Activated T-helper 2 cell treated with anti-CD3 and anti-CD28 coated beads, Interferon-gamma antibody, Interleukin-2, Interleukin-4, amounts not matched to agents 10 μg/mL and 5 μg/mL and 100 μg/mL, durations not matched to agents 14 hours and 24 hours and 36 hours (primary cell): ENCODE results near the gene ITPR3. TPM values are rescaled to one million over a fixed set of nuclear protein-coding genes. Genes with fewer than 3 reads are reported as not detected.

Experiments used
- DNase-seq: peaks from one replicate; pipeline ENCODE4 v3.0.0; 2021; ENCODE audit warnings: low spot score
- H3K27ac Mint-ChIP-seq: one replicate; pipeline ENCODE4 v1.8.0; 2021; ENCODE audit warnings: mixed read lengths
- H3K27me3 Mint-ChIP-seq: one replicate; pipeline ENCODE4 v1.8.0; 2021; ENCODE audit warnings: low read depth, mixed read lengths
- H3K36me3 Mint-ChIP-seq: one replicate; pipeline ENCODE4 v1.8.0; 2021; ENCODE audit warnings: low read depth, mixed read lengths
- H3K4me1 Mint-ChIP-seq: one replicate; pipeline ENCODE4 v1.8.0; 2021; ENCODE audit warnings: low read depth, mixed read lengths
- H3K4me3 Mint-ChIP-seq: one replicate; pipeline ENCODE4 v1.8.0; 2021; ENCODE audit warnings: low read depth, mild to moderate bottlenecking, moderate library complexity, mixed read lengths
- H3K9me3 Mint-ChIP-seq: one replicate; pipeline ENCODE4 v1.8.0; 2021; ENCODE audit warnings: mixed read lengths
- intact Hi-C: fragments of 100-400 bp; cut with micrococcal nuclease; formaldehyde crosslinking; loops from one replicate; pipeline ENCODE4 v1.15.1; 2023
- total RNA-seq: library from RNA; stranded (reverse); gene quantifications from 2 replicates; pipeline ENCODE4 v1.2.3, GENCODE V29; 2022

ITPR3 gene
- total RNA-seq, 1 donor from 2014 or later = 41.7 TPM

- DNase-seq = no peak
- Mint-ChIP-seq H3K4me3 (no peak overlapping the region), H3K27me3 (no peaks in the 10 kb centered on the region), H3K9me3 (no peaks in the 10 kb centered on the region), H3K4me1 (no peaks in the 10 kb centered on the region), H3K27ac (no peak overlapping the region), H3K36me3 (peaks cover 12% of the 10 kb centered on the region)
- intact Hi-C loops = no loop called here
Observed at GRCh38 chr6:33661106-33661838, 40.1 kb downstream of the ITPR3 start.

- Mint-ChIP-seq H3K27ac (no peak overlapping the region), H3K4me3 (no peak overlapping the region), H3K4me1 (no peaks in the 10 kb centered on the region), H3K27me3 (no peaks in the 10 kb centered on the region), H3K9me3 (no peaks in the 10 kb centered on the region), H3K36me3 (peaks cover 17% of the 10 kb centered on the region)
- intact Hi-C loops = no loop called here
- DNase-seq = no peak
Observed at GRCh38 chr6:33662318-33662717, 41.2 kb downstream of the ITPR3 start.

DNA sequence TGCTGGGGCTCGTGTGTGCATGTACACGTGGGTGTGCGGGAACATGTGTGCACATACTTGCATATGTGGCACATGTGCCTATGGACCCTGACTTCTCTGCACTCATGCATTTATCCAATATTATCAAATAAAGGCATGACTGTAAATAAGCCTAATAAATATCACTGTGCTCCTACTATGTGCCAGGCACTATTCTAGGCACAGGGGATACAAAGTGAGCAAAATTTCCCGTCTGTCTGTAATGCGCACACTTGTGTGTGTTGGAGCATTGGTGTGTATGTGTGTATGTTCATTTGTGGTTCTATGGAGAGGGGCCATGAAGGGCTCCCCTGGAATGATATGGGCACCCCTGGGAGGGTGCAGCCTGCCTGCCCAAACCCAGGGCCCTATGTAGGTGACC, 41.9 kb downstream of the ITPR3 start:
- Mint-ChIP-seq H3K27ac (no peak overlapping the region), H3K36me3 (peaks cover 17% of the 10 kb centered on the region), H3K9me3 (no peaks in the 10 kb centered on the region), H3K27me3 (no peaks in the 10 kb centered on the region), H3K4me3 (no peak overlapping the region), H3K4me1 (no peaks in the 10 kb centered on the region)
- intact Hi-C loops = no loop called here
- no peak for DNase-seq

GRCh38 chr6:33663727-33664449, 42.8 kb downstream of the ITPR3 start:
- intact Hi-C loops = no loop called here
- Mint-ChIP-seq H3K4me1 (peaks cover 4% of the 10 kb centered on the region), H3K27ac (no peak overlapping the region), H3K36me3 (peaks cover 26% of the 10 kb centered on the region), H3K4me3 (no peak overlapping the region), H3K27me3 (no peaks in the 10 kb centered on the region), H3K9me3 (no peaks in the 10 kb centered on the region)
- no peak for DNase-seq

GRCh38 chr6:33664506-33665057, 43.5 kb downstream of the ITPR3 start:
- no peak overlapping the region for H3K27ac Mint-ChIP-seq

GRCh38 chr6:33665957-33666356, 44.8 kb downstream of the ITPR3 start:
- intact Hi-C loops = no loop called here

More at GRCh38 chr6:33664506-33665057, 43.5 kb downstream of the ITPR3 start:
- intact Hi-C loops = no loop called here
- DNase-seq = no peak
- H3K9me3 Mint-ChIP-seq = no peaks in the 10 kb centered on the region
- H3K27me3 Mint-ChIP-seq = no peaks in the 10 kb centered on the region
- peaks cover 33% of the 10 kb centered on the region for H3K36me3 Mint-ChIP-seq
- no peak overlapping the region for H3K4me3 Mint-ChIP-seq
- peaks cover 6% of the 10 kb centered on the region for H3K4me1 Mint-ChIP-seq

DNA sequence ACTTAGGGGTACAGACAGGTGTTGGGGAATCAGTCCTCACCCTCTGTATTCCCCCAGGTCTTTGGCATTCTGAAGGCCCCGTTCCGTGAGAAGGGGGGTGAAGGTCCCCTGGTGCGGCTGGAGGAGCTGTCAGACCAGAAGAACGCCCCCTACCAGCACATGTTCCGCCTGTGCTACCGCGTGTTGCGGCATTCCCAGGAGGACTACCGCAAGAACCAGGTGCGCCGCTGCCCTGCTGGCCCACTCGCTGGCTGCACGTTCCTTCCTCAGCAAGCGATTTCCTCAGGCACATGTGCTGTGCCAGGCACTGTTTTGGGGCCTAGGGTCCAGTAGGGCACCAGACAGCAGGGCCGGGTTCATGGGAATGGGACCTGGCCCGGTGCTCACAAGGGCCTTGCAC, 46.0 kb downstream of the ITPR3 start:
- Mint-ChIP-seq H3K9me3 (no peaks in the 10 kb centered on the region), H3K4me1 (peaks cover 7% of the 10 kb centered on the region), H3K27ac (no peak overlapping the region), H3K27me3 (no peaks in the 10 kb centered on the region), H3K36me3 (peaks cover 55% of the 10 kb centered on the region), H3K4me3 (no peak overlapping the region)
- intact Hi-C loops = no loop called here
- DNase-seq = no peak

More at GRCh38 chr6:33665957-33666356, 44.8 kb downstream of the ITPR3 start:
- DNase-seq = no peak
- peaks cover 46% of the 10 kb centered on the region for H3K36me3 Mint-ChIP-seq
- no peaks in the 10 kb centered on the region for H3K27me3 Mint-ChIP-seq
- no peak overlapping the region for H3K4me3 Mint-ChIP-seq
- H3K4me1 Mint-ChIP-seq = peaks cover 7% of the 10 kb centered on the region
- H3K9me3 Mint-ChIP-seq = no peaks in the 10 kb centered on the region
- no peak overlapping the region for H3K27ac Mint-ChIP-seq

GRCh38 chr6:33667776-33668175, 46.7 kb downstream of the ITPR3 start:
- DNase-seq = no peak
- Mint-ChIP-seq H3K27me3 (no peaks in the 10 kb centered on the region), H3K27ac (no peak overlapping the region), H3K4me3 (no peak overlapping the region), H3K4me1 (peaks cover 7% of the 10 kb centered on the region), H3K36me3 (peaks cover 55% of the 10 kb centered on the region), H3K9me3 (no peaks in the 10 kb centered on the region)
- intact Hi-C loops = no loop called here

DNA sequence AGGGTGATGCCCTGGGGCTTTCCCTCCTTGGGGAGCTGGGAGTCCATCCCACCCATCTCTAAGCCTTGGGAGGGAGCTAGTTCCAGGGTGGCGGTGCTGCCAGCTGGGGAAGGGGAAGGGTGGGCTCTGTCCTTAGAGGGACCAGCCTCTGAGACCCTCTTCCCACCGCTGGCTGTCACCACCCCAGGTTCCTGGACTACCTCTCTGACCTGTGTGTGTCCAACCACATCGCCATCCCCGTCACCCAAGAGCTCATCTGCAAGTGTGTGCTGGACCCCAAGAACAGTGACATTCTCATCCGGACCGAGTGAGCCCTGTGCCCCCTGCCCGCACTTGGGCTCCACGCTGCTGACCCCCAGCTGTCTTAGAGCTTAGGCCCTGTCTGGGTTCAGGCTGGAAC, 47.2 kb downstream of the ITPR3 start:
- Mint-ChIP-seq H3K27ac (no peak overlapping the region), H3K36me3 (peaks cover 56% of the 10 kb centered on the region), H3K27me3 (no peaks in the 10 kb centered on the region), H3K9me3 (no peaks in the 10 kb centered on the region), H3K4me1 (peaks cover 7% of the 10 kb centered on the region), H3K4me3 (no peak overlapping the region)
- intact Hi-C loops = no loop called here
- DNase-seq = no peak

GRCh38 chr6:33668914-33669313, 47.8 kb downstream of the ITPR3 start:
- intact Hi-C loops = no loop called here
- Mint-ChIP-seq H3K4me3 (no peak overlapping the region), H3K27me3 (no peaks in the 10 kb centered on the region), H3K4me1 (peaks cover 7% of the 10 kb centered on the region), H3K36me3 (peaks cover 59% of the 10 kb centered on the region), H3K27ac (no peak overlapping the region), H3K9me3 (no peaks in the 10 kb centered on the region)
- DNase-seq = peak; percentile 63

GRCh38 chr6:33670086-33670660, 49.1 kb downstream of the ITPR3 start:
- DNase-seq = no peak
- Mint-ChIP-seq H3K27ac (no peak overlapping the region), H3K9me3 (no peaks in the 10 kb centered on the region), H3K4me3 (no peak overlapping the region), H3K4me1 (peaks cover 7% of the 10 kb centered on the region), H3K36me3 (peaks cover 60% of the 10 kb centered on the region), H3K27me3 (no peaks in the 10 kb centered on the region)
- intact Hi-C loops = no loop called here

DNA sequence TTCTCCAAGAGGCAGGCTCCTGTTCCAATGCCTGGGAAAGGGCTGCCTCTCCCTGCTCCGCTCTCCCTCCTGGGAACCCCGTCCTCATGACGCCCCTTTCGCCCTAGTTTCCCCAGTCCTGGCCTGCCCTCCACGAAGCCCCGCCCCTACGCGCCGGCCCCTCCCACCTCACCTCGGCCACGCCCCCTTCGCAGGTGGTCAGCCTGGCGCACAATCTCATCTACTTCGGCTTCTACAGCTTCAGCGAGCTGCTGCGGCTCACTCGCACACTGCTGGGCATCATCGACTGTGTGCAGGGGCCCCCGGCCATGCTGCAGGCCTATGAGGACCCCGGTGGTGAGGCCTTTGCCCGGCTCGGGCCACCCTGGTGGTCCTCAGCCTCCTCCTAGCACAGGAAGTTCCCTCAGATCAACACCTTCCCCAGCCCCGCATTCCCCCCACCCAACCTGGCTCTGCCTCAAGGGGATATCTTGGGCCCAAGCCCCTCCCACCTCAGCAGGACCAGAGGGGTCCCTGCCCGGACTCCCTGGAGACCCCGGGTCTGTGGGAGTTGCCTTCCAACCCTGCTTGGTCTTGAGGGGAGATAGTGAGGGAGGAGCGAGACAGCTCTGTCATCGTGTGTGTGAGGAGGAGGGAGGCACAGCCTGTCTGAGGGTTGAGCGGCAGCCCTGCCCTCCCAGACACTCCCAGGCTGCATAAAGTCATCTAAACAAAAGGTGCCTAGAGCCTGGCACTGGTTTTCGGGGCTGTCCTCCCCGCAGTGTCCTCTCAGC, 50.0 kb downstream of the ITPR3 start:
- Mint-ChIP-seq H3K27me3 (no peaks in the 10 kb centered on the region), H3K27ac (no peak overlapping the region), H3K9me3 (no peaks in the 10 kb centered on the region), H3K4me1 (peaks cover 7% of the 10 kb centered on the region), H3K36me3 (peaks cover 59% of the 10 kb centered on the region), H3K4me3 (no peak overlapping the region)
- intact Hi-C loops = no loop called here
- no peak for DNase-seq
